SK-N-SH (cell line): ENCODE measurements around the gene RBM45.
"Not testable (repeated sequence)": the region's sequence is repeated elsewhere in the genome, so short reads cannot be mapped to it uniquely, and the experiment has no call there.

ENCODE experiments used
- CTCF ChIP-seq: fragments of 200-600 bp; sonication (generic); IDR thresholded peaks from 2 replicates; pipeline ENCODE4 v1.6.1; 2017; ENCODE audit warnings: antibody characterized with exemption, mild to moderate bottlenecking, moderate library complexity
- GABPA ChIP-seq: IDR thresholded peaks from 2 replicates; pipeline ENCODE4 v1.4.0; 2012; ENCODE audit warnings: low read depth, mild to moderate bottlenecking
- MEF2A ChIP-seq: IDR thresholded peaks from 2 replicates; pipeline ENCODE4 v1.4.0; 2012; ENCODE audit warnings: low read depth, borderline replicate concordance
- MXI1 ChIP-seq: IDR thresholded peaks from 2 replicates; pipeline ENCODE4 v1.6.1; 2012; ENCODE audit warnings: mild to moderate bottlenecking, low read depth, low read length, improper control_type of control experiment
- POLR2AphosphoS5 ChIP-seq: IDR thresholded peaks from 2 replicates; pipeline ENCODE4 v1.6.1; 2012; ENCODE audit warnings: low read depth, low read length
- RCOR1 ChIP-seq: fragments of 150-350 bp; IDR thresholded peaks from 2 replicates; pipeline ENCODE4 v1.6.1; 2017; ENCODE audit warnings: antibody characterized with exemption, low read length
- SMC3 ChIP-seq: IDR thresholded peaks from 2 replicates; pipeline ENCODE4 v1.6.1; 2012; ENCODE audit warnings: low read depth, low read length, improper control_type of control experiment
- TAF1 ChIP-seq: IDR thresholded peaks from 2 replicates; pipeline ENCODE4 v1.6.1; 2012; ENCODE audit warnings: low read depth, mild to moderate bottlenecking, low read length, moderate library complexity, borderline replicate concordance
- TCF12 ChIP-seq: IDR thresholded peaks from 2 replicates; pipeline ENCODE4 v1.4.0; 2012
- USF1 ChIP-seq: IDR thresholded peaks from 2 replicates; pipeline ENCODE4 v1.4.0; 2012; ENCODE audit warnings: low read depth, borderline replicate concordance

DNA sequence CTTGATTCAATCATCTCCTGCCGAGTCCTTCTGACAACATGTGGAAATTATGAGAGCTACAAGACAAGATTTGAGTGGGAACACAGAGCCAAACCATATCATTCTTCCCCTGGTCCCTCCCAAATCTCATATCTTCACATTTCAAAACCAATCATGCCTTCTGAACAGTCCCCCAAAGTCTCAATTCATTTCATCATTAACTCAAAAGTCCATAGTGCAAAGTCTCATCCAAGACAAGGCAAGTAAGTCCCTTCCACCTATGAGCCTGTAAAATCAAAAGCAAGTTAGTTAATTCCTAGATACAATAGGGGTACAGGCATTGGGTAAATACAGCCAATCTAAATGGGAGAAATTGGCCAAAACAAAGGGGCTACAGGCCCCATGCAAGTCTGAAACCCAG lies 41.6 kb downstream of the RBM45 start:
- TF ChIP-seq RCOR1, GABPA, CTCF, SMC3, TCF12, MXI1, POLR2AphosphoS5, TAF1, MEF2A, USF1: not testable (repeated sequence)
